HG02588 (cell line): ENCODE measurements around the gene CUL5.

ENCODE experiments used
- ATAC-seq: cut with Tn5 transposase; IDR thresholded peaks from one replicate; pipeline ENCODE4 v1.9.1; 2021; ENCODE audit warnings: mild to moderate bottlenecking, moderate library complexity; ENCODE audit not compliant: unreplicated experiment

CUL5 gene

GRCh38 chr11:108008656-108009496 is at the start of gene CUL5:
CUL5 (plus strand) TSS chr11:108008898; CDS start chr11:108009349, 451 bp downstream.
- peak; percentile 86 for ATAC-seq

GRCh38 chr11:107961480-107961879 is 47.2 kb upstream of the CUL5 start:
- no peak for ATAC-seq

GRCh38 chr11:107962181-107962580 is 46.5 kb upstream of the CUL5 start:
- ATAC-seq: no peak

- ATAC-seq: no peak
Observed at GRCh38 chr11:107963091-107963490, 45.6 kb upstream of the CUL5 start.

GRCh38 chr11:107969219-107969618 is 39.5 kb upstream of the CUL5 start:
- ATAC-seq: no peak

GRCh38 chr11:107970049-107970448 is 38.6 kb upstream of the CUL5 start:
- ATAC-seq: no peak

- ATAC-seq: no peak
Observed at GRCh38 chr11:107973641-107974040, 35.1 kb upstream of the CUL5 start.

GRCh38 chr11:107988397-107989158 is 20.1 kb upstream of the CUL5 start:
- no peak for ATAC-seq

GRCh38 chr11:107991868-107992414 is 16.8 kb upstream of the CUL5 start:
- no peak for ATAC-seq

GRCh38 chr11:107996006-107996776 is 12.5 kb upstream of the CUL5 start:
- no peak for ATAC-seq

GRCh38 chr11:107998761-107999160 is 9.9 kb upstream of the CUL5 start:
- no peak for ATAC-seq

- peak; percentile 83 for ATAC-seq
Observed at GRCh38 chr11:107999759-108000455, 8.8 kb upstream of the CUL5 start.

GRCh38 chr11:108002476-108002875 is 6.2 kb upstream of the CUL5 start:
- no peak for ATAC-seq

- no peak for ATAC-seq
Observed at GRCh38 chr11:108003623-108004022, 5.1 kb upstream of the CUL5 start.

GRCh38 chr11:108007819-108008218 is 879 bp upstream of the CUL5 start:
- ATAC-seq: no peak

GRCh38 chr11:108009497-108010370 is 1.0 kb downstream of the CUL5 start:
- ATAC-seq: peak; percentile 9

- no peak for ATAC-seq
Observed at GRCh38 chr11:108012139-108012725, 3.5 kb downstream of the CUL5 start.

GRCh38 chr11:108016647-108017046 is 7.9 kb downstream of the CUL5 start:
- ATAC-seq: no peak

- no peak for ATAC-seq
Observed at GRCh38 chr11:108018708-108019107, 10.0 kb downstream of the CUL5 start.
